ENCODE results near the gene DNAJB2.

The DNAJB2 gene

DNA sequence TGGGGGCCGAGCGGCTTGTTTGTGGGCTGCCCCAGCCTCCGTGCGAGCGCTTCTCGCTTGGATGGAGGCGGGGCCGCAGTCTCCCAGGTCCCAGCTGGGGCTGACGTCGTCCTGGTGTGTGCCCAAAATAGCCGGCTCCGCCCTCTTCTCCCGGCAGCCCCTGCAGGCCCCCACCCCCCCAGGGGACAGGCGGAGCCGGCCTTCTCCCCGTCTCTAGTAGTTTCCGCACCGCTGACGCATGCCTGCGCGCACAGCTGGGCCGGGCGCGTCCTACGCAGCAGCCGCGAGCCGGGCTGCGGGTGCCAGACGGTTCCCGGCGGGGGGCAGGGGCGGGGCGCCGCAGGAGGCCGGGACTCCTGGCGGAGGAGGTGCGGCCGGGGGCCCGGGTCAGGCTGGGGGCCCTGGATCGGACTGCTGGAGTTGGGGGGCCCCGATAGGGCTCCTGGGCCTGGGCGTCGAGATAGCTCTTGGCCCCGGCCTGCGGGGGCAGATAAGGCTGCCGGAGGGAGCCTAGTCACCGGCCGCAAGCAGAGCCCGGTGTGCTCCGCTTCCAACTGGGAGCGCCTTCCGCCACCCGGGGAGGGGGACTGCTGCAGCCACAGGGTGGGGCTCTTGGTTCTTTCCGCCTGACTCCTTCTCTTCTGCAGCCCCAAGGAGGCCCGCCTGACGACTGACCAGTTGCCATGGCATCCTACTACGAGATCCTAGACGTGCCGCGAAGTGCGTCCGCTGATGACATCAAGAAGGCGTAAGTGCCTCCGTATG, at the start of gene DNAJB2:
DNAJB2 (plus strand) TSS at position 216 of the 765 bp plus-strand sequence; CDS start at position 684, 468 bp downstream.
- TF ChIP-seq, protein P1, sequence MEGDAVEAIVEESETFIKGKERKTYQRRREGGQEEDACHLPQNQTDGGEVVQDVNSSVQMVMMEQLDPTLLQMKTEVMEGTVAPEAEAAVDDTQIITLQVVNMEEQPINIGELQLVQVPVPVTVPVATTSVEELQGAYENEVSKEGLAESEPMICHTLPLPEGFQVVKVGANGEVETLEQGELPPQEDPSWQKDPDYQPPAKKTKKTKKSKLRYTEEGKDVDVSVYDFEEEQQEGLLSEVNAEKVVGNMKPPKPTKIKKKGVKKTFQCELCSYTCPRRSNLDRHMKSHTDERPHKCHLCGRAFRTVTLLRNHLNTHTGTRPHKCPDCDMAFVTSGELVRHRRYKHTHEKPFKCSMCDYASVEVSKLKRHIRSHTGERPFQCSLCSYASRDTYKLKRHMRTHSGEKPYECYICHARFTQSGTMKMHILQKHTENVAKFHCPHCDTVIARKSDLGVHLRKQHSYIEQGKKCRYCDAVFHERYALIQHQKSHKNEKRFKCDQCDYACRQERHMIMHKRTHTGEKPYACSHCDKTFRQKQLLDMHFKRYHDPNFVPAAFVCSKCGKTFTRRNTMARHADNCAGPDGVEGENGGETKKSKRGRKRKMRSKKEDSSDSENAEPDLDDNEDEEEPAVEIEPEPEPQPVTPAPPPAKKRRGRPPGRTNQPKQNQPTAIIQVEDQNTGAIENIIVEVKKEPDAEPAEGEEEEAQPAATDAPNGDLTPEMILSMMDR (IDR thresholded peaks at IDR 0.05; ENCODE audit: control extremely low read depth, extremely low read depth, low read depth, missing control alignments): peak; percentile 14
- DNase-seq (ENCODE audit: extremely low spot score): peak; percentile 100
- ChIA-PET CTCF (interaction anchor here (0.9 to 16.0 kb wide), 17 partner anchors 10 to 216 kb away, joined by 3 to 336 read pairs (median 8); partner anchors contain the start of genes CNPPD1, NHEJ1, SLC23A3 and TUBA4B), POLR2A (interaction anchor here (0.6 to 1.9 kb wide), 10 partner anchors 10 to 694 kb away, joined by 3 to 19 read pairs (median 6); partner anchors contain the start of genes CNPPD1, DNPEP and TUBA4A)

DNA sequence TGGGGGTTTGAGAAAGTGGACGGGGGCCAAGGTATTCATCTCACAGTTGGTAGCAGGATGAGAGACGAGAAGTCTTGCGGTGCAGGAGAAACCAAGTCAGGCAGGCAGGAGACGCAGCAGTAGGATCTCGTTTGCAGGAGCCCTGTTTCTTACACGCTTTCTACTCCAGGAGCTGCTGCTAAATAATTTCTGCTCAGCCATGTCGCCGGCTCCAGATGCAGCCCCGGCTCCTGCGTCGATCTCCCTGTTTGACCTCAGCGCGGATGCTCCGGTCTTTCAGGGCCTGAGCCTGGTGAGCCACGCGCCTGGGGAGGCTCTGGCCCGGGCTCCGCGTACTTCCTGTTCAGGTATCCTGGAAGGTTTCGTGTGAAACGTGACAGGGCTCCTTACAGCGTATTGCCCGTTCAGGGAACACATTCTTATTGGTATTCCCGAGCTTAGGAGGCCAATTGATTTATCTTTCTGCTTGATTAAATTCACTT, 49.1 kb upstream of the DNAJB2 start:
- DNase-seq (ENCODE audit: extremely low spot score): peak; percentile 48
- ChIA-PET POLR2A (interaction anchor here (0.6 to 1.6 kb wide), 2 partner anchors 11 to 24 kb away, joined by 3 to 4 read pairs; partner anchors contain the start of gene ZFAND2B), CTCF (interaction anchor here (0.7 to 1.8 kb wide), 11 partner anchors 10 to 71 kb away, joined by 3 to 13 read pairs (median 4); partner anchors contain the start of genes STK16, TUBA4A and TUBA4B)
- TF ChIP-seq, protein P1 (IDR thresholded peaks at IDR 0.05; ENCODE audit: control extremely low read depth, extremely low read depth, low read depth, missing control alignments): no peak

DNA sequence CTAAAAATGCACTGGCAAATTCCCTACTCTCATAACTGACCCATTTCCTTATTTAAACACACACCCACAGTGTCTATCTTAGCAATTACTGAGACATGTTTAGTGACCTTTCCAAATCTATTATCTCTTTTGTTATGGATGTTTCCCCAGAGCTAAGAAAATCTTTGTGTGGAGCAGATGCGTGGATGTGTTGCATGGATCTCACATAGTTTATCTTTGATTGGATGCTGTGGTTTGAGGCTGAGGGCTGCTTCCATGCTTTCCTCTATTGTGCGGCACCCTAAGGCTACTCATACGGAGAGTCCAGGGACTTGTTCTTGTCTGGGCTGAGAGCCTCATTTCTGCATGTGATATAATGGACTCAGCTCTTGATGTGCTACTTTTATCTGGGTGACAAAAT, 44.8 kb upstream of the DNAJB2 start:
- TF ChIP-seq, protein P1 (IDR thresholded peaks at IDR 0.05; ENCODE audit: control extremely low read depth, extremely low read depth, low read depth, missing control alignments): no peak
- CTCF ChIA-PET: interaction anchor here (1.0 to 1.8 kb wide), 3 partner anchors 12 to 64 kb away, joined by 4 read pairs; partner anchors contain the start of gene SLC23A3
- POLR2A ChIA-PET: interaction anchor here (0.6 kb wide), 1 partner anchor 19 kb away, joined by 6 read pairs; the partner anchor contains the start of gene TUBA4B
- DNase-seq (ENCODE audit: extremely low spot score): no peak

DNA sequence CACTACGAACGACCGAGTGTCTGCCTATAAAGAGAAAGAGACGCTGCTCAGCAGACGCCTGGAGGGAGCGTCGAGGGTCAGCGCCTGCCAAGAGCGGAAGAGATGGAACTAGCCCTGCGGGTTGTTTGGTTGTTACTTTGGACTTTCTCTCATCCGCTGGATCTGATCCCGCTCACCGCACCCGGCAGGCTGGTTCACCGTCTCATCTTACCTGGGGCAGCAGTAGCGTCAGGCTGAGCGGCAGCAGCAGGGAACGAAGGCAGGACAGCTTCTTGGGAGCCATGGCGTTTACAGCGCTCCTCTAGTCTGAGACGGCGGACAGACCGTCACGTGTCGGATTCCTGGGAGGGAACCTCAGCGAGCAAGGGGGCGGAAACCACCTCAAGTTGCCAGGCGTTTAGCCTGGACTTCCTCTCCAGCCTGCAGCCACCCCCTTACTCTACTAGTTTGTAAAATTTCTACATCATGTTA, 35.8 kb upstream of the DNAJB2 start:
- no peak for DNase-seq (ENCODE audit: extremely low spot score)
- ChIA-PET CTCF (interaction anchor here (1.2 to 6.4 kb wide), 2 partner anchors 11 to 52 kb away, joined by 3 to 27 read pairs; no protein-coding TSS in a partner anchor), POLR2A (no interaction called here)
- TF ChIP-seq, protein P1 (IDR thresholded peaks at IDR 0.05; ENCODE audit: control extremely low read depth, extremely low read depth, low read depth, missing control alignments): no peak

DNA sequence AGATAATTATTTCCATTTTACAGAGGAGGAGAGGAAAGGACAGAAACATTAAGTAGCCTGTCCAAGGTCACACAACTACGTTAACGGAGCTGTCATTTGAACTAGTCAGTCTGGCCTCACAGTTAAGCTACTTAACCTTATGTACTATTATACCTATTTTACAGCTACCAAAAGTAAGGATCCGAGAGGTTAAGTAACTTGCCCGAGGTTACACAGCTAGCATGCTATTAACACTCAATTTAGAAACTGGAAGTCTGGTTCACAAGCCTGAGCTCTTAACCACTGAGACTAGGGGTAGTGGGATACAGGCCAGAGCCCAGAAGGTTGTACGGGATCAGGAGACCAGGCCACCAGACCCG, 34.4 kb upstream of the DNAJB2 start:
- CTCF ChIA-PET: interaction anchor here (0.9 to 2.7 kb wide), 11 partner anchors 9 to 65 kb away, joined by 3 to 16 read pairs (median 4); partner anchors contain the start of gene TUBA4A
- no peak for DNase-seq (ENCODE audit: extremely low spot score)
- POLR2A ChIA-PET: interaction anchor here (1.0 to 1.8 kb wide), 3 partner anchors 8 to 68 kb away, joined by 3 to 13 read pairs (median 3); partner anchors contain the start of genes CNPPD1, TUBA4A and TUBA4B
- TF ChIP-seq, protein P1 (IDR thresholded peaks at IDR 0.05; ENCODE audit: control extremely low read depth, extremely low read depth, low read depth, missing control alignments): no peak
